HPDE6-E6E7 (cell line): ENCODE data around the gene GPR21.

Source experiments
- DNase-seq: peaks from one replicate; pipeline ENCODE4 v3.0.0; 2011; ENCODE audit warnings: missing footprints; ENCODE audit errors: extremely low spot score

The GPR21 gene

DNA sequence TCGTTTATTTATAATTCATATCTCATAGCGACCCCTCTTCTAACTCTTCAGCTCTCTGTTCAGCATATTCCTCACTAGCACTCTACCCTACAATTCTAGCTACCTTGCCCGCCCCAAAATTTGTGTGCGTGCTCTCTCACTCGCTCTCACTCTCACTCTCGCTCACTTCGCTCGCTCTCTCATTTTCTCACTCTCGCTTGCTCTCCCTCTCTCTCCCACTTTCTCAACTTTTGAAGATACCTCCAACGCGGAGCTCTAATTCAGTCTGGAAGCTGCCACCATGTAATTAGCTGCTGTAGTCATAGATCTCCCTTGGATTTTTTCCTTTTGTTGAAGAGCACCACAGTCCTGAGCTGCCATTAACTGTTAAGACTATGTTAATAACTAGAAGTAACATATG is 30.4 kb downstream of the GPR21 start:
- no peak for DNase-seq

DNA sequence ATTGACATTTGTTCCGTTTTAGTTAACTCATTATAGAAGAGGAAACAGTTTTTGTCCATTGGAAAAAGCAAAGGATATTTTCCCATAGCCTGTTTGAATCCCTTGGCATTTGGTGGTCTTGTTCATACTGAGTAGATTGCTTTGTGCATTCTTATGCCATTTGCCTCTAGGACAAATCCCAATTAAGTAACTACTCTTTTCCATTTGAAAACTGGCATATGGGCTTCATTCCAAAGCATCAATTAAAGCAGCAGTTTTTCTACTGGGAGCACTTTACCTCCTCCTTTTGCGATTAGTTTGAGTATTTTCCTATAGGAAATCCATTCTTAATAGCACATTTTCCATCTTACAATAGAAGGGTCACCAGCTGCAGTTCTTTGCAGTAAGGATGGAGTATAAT is 31.2 kb downstream of the GPR21 start:
- DNase-seq: no peak

DNA sequence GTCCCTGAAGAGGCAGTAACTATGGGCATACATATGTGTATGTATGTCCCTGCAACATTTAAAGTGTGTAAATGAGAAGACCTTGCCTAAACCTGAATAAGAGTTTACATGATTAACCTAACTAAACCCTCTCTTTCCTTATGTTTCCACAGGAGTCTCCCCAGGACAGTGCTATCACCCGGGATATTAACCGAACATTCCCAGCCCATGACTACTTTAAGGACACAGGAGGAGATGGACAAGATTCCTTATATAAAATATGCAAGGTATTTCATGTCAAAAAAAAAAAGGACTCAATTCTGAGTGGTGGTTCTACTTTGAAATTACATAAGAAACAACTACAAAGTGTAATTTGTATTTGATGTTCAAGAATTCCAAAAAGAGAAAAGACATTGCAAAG is 31.7 kb downstream of the GPR21 start:
- no peak for DNase-seq

DNA sequence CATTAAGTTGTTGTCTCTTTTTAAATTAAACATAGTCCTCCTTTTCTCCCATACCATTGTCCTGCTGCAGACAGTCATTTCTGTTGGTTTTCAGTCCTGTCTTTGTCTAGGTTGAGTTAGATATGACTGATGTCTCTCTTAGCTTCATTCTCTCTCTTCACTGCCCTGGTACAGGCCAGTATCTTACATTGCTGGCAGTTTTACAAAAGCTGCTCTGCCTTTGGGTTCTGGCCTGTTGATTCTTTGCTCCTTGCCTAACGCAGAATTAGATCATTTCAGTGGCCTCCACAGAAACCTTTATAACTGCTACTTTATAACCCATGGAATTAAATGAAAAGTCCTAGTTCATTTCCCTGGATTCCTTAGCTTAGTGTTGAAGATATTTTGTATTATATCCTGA is 33.7 kb downstream of the GPR21 start:
- DNase-seq: no peak

GRCh38 chr9:123069010-123069481 is 35.6 kb downstream of the GPR21 start:
- DNase-seq: no peak

DNA sequence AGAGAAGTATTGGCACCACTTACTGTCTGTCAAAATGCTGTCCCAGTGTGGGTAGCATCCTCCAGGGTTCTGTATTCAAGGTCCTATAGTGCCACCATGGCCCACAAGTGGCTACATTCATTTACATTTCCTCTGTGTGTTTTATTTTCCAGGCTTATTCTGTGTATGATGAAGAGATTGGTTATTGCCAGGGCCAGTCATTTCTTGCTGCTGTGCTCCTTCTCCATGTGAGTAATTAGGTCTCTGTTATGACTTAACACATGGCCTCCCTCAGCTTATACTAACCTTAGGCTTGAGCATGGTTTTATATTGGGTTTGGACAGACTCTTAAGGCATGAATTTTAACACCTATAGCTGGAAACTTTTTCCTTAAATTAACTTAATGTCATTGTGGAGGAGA is 36.7 kb downstream of the GPR21 start:
- no peak for DNase-seq

- DNase-seq: no peak
These were observed 39.0 kb downstream of the GPR21 start for GRCh38 chr9:123072407-123072995.

DNA sequence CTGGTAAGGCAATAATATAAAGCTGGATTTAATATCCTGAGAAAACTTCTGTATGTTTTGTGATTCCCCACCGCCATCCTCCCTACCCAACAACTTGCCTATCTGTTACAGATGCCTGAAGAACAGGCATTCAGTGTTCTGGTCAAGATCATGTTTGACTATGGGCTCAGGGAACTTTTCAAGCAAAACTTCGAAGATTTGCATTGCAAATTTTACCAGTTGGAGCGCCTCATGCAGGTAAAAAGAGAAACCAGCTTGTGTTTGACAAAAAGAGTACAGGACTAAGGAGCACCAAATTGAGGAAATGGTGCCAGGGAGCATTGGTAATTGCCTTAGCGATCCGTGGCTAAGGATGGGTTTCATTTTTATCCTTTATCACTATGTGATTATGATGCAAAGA is 40.0 kb downstream of the GPR21 start:
- no peak for DNase-seq

GRCh38 chr9:123073991-123074422 is 40.5 kb downstream of the GPR21 start:
- DNase-seq: no peak

- no peak for DNase-seq
These were observed 41.2 kb downstream of the GPR21 start for GRCh38 chr9:123074628-123075027.

GRCh38 chr9:123080444-123080843 is 47.0 kb downstream of the GPR21 start:
- no peak for DNase-seq

- no peak for DNase-seq
These were observed 48.4 kb downstream of the GPR21 start for GRCh38 chr9:123081824-123082223.

DNA sequence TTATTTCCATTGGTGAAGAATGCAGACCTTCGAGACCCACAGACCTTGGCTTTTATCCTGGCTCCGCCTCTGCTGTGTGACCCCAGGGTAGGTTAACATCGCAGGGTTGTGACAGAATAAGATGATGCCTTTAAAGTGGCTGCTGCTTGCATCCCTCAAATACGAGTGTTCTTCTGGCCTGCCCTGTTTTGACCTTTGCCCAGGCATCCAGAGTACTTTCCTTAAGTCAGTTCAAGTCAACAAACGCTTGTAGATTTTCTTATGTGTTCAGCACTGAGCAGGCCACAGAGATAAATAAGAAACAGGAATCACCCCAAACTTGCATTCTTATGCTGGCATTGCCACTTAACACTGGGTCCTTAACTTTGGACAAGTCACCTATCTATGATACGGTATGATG is 50.2 kb downstream of the GPR21 start:
- no peak for DNase-seq

- DNase-seq: no peak
These were observed 50.8 kb downstream of the GPR21 start for GRCh38 chr9:123084256-123084655.
